Activated naive CD4-positive, alpha-beta T cell treated with anti-CD3 and anti-CD28 coated beads, Interleukin-2, amount 50 U/mL, for 72 hours (primary cell): ENCODE data around the gene UTRN. TPM values are rescaled to one million over a fixed set of nuclear protein-coding genes. Genes with fewer than 3 reads are reported as not detected.

Experiments used
- ATAC-seq, 2 donors: fragments of 150-1000 bp; cut with Tn5 transposase; 2 replicates each; pipeline ENCODE4 v1.10.0; 2021; ENCODE audit warnings: mild to moderate bottlenecking in 2 of 2, moderate library complexity in 2 of 2
- DNase-seq, 2 donors: peaks; one replicate each; pipeline ENCODE4 v3.0.0; 2021 to 2022; ENCODE audit warnings: low spot score in 2 of 2
- H3K27ac Mint-ChIP-seq, 2 donors: one replicate each; pipeline ENCODE4 v1.8.0; 2022; ENCODE audit warnings: mild to moderate bottlenecking in 2 of 2, mixed read lengths in 2 of 2
- H3K36me3 Mint-ChIP-seq, 2 donors: one replicate each; pipeline ENCODE4 v1.8.0; 2022; ENCODE audit warnings: mixed read lengths in 2 of 2
- H3K9me3 Mint-ChIP-seq, 2 donors: one replicate each; pipeline ENCODE4 v1.8.0; 2022; ENCODE audit warnings: mixed read lengths in 2 of 2
- total RNA-seq, 2 donors: library from RNA; stranded (reverse); gene quantifications; one replicate each; pipeline ENCODE4 v1.2.3, GENCODE V29; 2022

Gene UTRN
- total RNA-seq, 2 donors from 2014 or later = 56.9 to 63.4 TPM

DNA sequence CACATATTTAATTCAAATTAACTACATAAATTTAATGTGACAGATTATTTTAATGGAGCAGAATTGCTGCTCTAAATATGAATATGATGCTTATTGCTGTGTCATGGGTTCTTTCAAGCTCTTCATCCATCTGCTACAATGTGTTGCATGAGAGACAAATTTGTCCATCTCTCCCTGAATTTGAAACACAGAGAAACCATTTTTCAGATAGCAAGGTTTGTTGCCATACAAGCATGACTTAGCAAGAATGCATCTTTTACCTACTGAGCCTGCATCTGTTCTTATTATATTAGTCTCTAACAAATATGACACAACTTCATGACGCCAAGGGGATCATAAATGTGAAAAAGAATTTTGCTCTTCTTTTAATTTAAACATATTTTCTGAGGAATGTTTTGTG lies 8.0 kb upstream of the UTRN start:
- Mint-ChIP-seq H3K9me3 (no peaks in the 10 kb centered on the region), H3K27ac (no peak overlapping the region), H3K36me3 (no peaks in the 10 kb centered on the region)
- ATAC-seq (no peak), DNase-seq (no peak)

DNA sequence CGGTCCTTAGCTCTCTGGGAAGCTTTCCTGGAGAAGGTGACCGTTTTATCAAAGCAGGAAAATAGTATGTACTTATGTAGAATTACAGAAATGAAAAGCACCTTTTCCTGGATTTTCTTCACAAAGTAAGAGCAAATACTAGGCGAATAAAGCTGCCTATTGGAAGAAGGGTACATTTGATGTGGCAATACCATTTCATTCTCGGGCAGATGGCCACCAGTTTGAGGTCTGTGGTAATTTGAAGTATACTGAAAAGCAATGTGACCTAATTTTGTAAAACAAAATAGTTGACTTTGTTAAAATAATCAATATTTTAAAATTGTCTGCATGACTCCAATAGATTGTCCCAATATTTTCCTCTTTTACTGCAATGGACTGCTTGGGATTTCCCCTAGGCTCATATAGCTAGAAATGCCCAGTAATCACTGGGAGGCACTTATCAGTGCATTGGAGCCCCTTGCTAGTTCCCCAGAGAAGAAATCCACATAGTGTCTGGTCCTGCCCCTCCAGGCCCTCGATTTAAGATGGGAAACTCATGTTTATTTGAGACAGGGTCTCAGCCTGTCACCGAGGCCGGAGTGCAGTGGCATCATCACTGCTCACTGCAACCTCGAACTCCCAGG lies 7.4 kb upstream of the UTRN start:
- DNase-seq (no peak), ATAC-seq (no peak)
- H3K36me3 Mint-ChIP-seq = no peaks in the 10 kb centered on the region
- H3K27ac Mint-ChIP-seq = no peak overlapping the region
- H3K9me3 Mint-ChIP-seq = no peaks in the 10 kb centered on the region

DNA sequence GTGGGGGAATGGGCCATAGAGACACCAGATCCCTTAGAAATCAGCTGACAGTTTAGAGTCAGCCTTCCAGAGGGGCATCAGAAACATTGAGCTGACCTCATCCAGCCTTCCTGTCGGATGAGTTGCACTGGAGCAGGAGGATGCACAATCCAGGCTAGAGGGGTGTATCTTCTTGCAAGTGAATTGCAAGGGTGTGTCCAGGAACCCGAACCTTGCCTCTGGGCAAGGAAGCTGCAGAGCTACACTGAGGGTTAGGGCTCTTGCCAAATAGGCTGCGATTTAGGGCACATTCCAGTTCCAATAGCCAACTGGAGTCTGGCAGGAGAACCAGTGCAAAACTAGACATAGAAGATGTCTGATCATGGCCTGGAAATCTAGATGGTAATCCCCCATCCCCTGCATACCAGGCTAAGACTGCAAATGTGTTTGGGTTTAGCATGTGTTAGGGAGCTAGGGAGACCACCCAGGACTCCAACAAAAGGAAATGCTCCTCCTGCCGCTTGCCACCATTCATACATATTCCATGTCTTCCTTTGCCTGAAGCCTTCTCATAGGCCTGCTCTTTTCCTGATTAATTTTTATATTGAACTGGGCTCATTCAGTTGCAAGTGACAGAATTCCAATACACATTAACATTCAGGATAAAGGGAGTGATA lies 6.3 kb upstream of the UTRN start:
- H3K9me3 Mint-ChIP-seq = no peaks in the 10 kb centered on the region
- H3K36me3 Mint-ChIP-seq = no peaks in the 10 kb centered on the region
- DNase-seq = no peak
- ATAC-seq = no peak
- no peak overlapping the region for H3K27ac Mint-ChIP-seq

DNA sequence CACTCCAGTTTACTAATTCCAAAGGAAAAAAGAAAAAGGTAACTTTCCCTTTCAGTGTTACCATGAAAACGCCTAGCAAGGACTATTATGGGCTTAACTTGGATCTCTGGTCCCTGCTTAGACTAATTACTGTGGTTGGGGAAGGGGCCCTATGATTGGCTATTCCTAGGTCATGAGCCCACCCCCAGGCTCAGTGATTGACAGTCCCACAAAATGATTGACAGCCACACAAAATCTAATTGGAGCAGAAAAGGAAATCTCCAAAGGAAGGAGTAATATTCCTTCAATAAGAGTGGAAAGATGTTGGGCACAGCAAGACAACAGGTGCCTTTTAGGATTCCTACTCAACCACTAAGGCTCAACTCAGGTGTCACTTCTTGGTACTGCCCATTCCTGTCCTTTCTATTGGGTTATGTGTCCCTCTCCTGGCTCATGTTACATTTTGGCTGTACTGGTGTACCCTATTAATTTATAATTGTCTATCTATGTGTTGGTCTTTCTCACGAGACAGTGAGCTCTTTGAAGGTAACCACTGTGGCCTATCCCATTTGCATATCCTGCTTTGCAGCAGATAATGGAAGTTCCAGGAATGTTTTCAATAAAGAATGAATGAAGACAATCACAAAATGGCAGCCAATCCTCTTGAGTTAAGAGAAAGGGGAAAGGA lies 5.5 kb upstream of the UTRN start:
- no peak for ATAC-seq
- Mint-ChIP-seq H3K9me3 (no peaks in the 10 kb centered on the region), H3K36me3 (peaks cover 0 to 5% of the 10 kb centered on the region in 2 donors), H3K27ac (no peak overlapping the region)
- no peak for DNase-seq

DNA sequence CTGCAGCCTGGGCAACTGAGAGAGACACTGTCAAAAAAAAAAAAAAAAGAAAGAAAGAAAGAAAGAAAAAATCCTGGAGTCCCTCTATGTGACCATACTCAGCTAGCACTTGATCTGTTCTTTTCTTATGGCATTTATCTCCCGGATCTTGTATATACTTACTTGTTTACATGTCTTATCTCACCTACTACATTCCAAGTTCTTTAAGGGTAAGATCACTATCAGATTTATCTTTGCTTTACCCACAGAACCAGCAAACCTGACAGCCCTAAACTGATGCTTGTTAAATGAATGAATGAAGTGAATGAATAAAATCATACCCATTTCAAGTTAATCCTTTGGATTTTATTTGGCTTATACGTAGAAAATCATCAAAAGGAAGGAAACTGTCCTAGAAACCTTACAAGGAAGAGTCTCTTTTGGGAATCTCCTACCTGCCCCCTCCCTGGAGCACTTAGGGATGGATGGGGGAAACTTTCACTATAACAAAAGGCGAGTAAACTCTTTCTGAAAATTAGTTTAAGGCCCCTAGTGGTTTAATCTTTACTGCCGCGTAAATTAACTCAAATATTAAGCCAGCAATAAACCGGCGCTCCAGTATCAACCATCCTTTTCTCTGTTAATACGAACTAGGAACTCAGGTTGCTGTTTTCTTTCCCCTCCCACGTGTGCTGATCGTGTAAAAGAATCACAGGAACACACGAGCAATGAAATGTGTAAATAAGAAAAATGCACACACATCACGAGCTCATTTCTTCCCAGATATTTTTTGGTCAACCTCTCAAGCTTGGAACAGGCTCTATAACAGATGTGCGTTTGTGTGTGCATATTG lies 1.3 kb upstream of the UTRN start:
- Mint-ChIP-seq H3K36me3 (peaks cover 8 to 15% of the 10 kb centered on the region in 2 donors), H3K27ac (peak overlapping the region; percentile 82 to 83), H3K9me3 (no peaks in the 10 kb centered on the region)
- ATAC-seq (no peak), DNase-seq (no peak)

DNA sequence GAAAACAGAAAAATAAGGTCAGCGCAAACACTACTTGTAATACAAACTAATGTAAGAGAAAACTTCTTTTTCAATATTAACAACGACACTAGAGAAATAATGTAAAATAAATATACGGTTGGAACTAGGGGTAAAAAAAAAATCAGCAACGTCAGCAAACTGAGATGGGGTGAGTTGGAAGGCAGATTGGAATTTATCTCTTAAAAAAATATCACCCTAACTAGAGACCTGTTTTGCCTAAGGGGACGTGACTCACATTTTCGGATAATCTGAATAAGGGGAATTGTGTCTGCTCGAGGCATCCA lies 705 bp upstream of the UTRN start:
- DNase-seq (no peak), ATAC-seq (no peak)
- Mint-ChIP-seq H3K27ac (peak overlapping the region; percentile 82 to 83), H3K9me3 (no peaks in the 10 kb centered on the region), H3K36me3 (peaks cover 8 to 15% of the 10 kb centered on the region in 2 donors)

DNA sequence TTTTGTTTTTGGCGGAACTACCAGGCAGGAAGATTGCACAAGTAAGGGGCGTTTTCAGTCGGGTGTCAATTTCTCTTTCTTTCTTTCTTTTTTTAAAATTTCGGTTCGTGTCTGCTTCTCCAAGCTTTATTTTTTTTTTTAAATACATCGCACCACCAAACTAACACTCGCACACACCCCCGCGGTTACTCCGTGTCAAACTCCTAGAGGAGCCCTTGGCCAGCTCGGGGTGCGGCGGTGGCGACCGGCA lies 338 bp downstream of the UTRN start:
- DNase-seq (no peak), ATAC-seq (peak; percentile 28 to 46)
- Mint-ChIP-seq H3K9me3 (peaks cover 0 to 4% of the 10 kb centered on the region in 2 donors), H3K36me3 (peaks cover 8 to 15% of the 10 kb centered on the region in 2 donors), H3K27ac (peak overlapping the region; percentile 82 to 86)

DNA sequence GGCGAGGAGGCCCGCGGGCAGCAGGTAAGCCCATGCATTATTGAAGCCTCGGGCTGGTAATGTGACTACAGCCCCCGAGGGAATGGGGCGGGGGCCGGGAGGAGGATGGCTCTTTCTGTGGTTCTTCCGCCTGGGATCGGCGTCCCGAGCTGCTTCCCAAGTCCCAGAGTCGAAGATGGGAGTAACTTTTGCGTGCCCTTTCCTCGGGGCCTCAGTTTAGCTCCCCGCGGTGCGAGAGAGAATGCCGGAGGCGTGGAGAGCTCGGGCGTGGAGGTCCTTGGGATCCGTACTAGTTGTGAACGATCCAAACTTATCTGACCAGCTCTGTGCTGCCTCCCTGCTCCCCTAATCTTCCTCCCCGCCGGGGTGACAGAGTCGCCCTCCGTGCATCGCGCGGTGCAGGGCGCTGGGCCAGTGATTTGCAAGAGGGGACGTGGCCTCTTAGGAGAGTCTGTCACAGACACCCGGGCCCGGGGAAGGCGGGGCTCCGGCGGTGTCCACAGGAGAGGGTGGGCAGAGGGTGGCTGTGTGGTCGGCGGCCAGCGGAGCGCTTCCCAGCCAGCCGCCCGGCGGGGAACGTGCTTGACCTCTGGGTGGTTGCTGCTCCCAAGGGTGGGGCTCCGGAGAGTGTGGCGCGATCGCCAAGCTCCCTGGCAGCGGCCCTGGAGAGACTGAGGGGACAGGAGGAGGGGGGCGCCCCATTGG lies 815 bp downstream of the UTRN start:
- Mint-ChIP-seq H3K9me3 (peaks cover 0 to 4% of the 10 kb centered on the region in 2 donors), H3K36me3 (peaks cover 8 to 15% of the 10 kb centered on the region in 2 donors), H3K27ac (peak overlapping the region; percentile 82 to 86)
- peak; percentile 56 to 67 for ATAC-seq
- DNase-seq = peak; percentile 37 to 71

DNA sequence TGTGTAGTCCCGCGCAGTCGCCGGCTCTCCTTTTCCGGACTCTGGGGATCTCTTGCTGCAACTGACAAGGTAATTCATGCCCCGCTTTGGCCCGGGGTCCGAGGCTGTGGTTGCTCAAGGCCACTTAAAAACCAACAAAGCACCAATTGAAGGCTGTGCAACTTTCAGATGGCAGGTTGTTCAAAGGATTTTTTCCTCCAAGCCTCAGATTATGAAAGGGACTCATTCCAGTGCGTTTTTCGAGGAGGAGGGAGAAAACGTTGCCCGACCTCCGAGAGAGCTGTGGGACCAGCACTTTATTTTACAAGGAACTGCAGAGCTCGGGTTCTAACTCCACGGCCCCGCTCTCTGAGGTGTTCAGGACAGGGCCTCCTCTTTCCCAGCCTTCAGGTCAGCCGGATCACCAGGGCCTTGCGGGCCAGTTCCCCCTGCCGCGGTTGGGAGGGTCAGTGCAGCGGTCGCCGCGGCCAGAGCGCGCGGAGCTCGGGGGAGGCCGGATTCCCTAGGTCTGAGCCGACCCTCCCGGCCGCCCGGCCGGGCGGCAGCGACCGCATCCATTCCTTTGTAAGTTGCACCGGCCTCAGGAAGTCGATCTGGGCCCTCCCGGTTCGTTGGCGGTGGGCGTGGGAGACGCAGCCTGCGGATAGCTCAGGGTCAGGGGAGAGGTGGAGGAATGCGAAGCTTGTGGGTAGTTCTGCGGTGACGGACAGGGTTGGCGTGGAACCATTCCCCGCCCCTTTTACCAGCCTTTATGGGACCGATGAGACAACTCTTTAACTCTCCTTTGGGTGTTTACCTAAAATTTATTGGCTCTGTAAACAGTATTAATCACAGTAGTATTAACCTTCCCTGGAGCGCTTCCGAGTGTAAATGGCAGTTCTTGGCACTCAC lies 1.6 kb downstream of the UTRN start:
- ATAC-seq (no peak), DNase-seq (no peak)
- Mint-ChIP-seq H3K36me3 (peaks cover 8 to 15% of the 10 kb centered on the region in 2 donors), H3K27ac (peak overlapping the region in 1 of 2 donors; percentile 82), H3K9me3 (peaks cover 0 to 4% of the 10 kb centered on the region in 2 donors)

DNA sequence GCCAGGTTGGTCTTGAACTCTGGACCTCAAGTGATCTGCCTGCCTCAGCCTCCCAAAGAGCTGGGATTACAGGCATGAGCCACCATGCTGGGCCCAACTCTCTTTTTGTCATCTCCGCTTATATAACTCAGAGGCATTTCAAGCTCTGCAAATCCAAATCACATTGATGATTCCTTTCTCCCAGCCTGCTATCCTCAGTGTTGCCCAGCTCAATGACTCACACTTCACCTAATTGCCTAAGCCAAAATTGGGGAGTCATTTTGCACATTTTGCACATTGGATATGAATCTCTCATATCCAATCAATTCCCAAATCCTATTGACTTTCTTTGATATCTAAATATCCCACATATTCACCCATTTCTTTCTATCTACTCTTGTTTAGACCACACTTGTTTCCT lies 3.9 kb downstream of the UTRN start:
- H3K36me3 Mint-ChIP-seq = peaks cover 8 to 15% of the 10 kb centered on the region in 2 donors
- no peak overlapping the region for H3K27ac Mint-ChIP-seq
- peaks cover 0 to 4% of the 10 kb centered on the region in 2 donors for H3K9me3 Mint-ChIP-seq
- ATAC-seq (no peak), DNase-seq (no peak)

DNA sequence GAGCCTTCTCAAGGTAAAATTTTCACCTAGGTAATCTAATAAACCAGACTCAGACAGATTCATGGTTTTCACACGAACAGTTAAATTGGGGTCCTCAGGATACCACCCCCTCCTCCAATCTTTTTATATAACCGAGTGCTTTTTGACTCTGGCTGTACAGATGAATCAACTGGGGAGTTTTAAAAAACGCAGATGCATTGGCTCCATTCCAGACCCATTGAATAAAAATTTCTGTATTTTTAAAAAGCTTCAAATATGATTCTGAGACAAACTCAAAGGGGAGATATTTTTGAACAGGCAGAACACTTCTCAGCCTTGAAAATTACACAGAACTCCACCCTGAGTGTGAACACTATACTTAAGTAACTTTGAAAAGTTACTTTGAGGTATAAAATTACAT lies 7.2 kb downstream of the UTRN start:
- peaks cover 0 to 7% of the 10 kb centered on the region in 2 donors for H3K36me3 Mint-ChIP-seq
- H3K9me3 Mint-ChIP-seq = peaks cover 0 to 18% of the 10 kb centered on the region in 2 donors
- no peak for DNase-seq
- no peak overlapping the region for H3K27ac Mint-ChIP-seq
- no peak for ATAC-seq

DNA sequence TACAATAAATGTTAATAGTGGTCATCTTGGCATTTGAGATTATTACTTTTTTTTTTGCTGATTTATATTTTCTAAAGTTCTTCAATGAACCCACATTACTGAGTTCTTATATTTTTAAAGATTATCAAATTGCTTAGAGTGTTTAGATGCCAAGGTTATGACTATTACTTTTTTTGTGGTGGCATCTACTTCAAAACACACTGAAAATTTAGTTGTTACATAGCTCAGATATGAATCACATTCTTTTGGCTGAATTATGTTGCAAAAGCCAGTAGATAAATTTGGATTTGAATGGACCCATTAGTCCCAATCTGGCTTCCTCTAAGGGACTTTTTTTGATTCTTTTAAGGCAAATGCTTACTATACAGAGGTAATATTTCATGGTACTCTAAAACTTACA lies 8.9 kb downstream of the UTRN start:
- DNase-seq = no peak
- Mint-ChIP-seq H3K9me3 (peaks cover 0 to 18% of the 10 kb centered on the region in 2 donors), H3K27ac (no peak overlapping the region), H3K36me3 (peaks cover 0 to 12% of the 10 kb centered on the region in 2 donors)
- no peak for ATAC-seq

DNA sequence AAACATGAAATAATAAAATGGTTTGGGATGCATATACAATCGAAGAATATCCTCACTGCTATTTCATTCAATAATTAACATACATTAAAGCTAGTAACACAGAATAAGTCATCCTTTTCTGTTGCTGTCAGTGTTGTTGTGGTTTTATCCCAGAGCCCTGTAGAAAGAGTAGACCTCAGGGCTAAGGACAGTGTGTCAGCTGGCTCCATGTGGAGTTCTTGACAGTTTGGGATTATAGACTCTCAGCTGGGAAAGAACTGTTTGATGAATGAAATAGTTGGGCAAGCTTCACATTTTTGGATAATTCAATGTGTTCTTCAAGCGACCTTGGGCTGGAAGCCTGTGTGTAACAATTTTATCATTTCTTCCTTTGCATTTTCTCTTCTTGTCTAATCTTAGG lies 10.1 kb downstream of the UTRN start:
- peaks cover 0 to 16% of the 10 kb centered on the region in 2 donors for H3K9me3 Mint-ChIP-seq
- H3K27ac Mint-ChIP-seq = no peak overlapping the region
- no peak for ATAC-seq
- peaks cover 0 to 12% of the 10 kb centered on the region in 2 donors for H3K36me3 Mint-ChIP-seq
- no peak for DNase-seq

DNA sequence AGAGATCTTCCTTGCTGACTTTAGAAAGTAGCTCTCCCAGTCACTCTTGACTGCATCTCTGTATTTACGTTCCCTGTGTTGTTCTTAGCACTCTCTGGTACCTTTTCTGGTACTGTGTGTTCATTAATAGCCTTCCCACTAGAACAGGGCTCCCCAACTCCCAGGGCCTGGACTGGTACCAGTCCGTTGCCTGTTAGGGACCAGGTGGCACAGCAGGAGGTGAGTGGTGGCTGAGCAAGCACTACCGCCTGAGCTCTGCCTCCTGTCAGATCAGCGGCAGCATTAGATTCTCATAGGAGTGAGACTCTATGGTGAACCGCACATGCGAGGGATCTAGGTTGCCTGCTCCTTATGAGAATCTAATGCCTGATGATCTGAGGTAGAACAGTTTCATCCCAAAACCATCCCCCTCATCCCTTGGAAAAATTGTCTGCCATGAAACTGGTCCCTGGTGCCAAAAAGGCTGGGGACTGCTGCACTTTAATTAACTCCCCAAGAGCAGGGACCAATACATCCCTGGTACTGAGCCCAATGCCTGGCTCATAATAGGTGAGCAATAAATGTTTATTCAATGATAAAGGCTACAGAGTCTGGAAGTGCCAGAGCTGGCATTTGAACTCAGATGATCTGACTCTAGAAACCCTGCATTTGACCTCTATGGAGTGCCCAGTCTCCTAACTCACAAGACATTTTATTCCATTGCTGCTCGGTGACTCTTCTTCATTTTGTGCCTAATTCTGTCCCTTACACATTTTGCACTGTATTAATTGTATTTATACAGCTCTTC lies 11.0 kb downstream of the UTRN start:
- ATAC-seq = no peak
- Mint-ChIP-seq H3K27ac (no peak overlapping the region), H3K36me3 (peaks cover 0 to 12% of the 10 kb centered on the region in 2 donors), H3K9me3 (peaks cover 0 to 14% of the 10 kb centered on the region in 2 donors)
- DNase-seq = no peak

DNA sequence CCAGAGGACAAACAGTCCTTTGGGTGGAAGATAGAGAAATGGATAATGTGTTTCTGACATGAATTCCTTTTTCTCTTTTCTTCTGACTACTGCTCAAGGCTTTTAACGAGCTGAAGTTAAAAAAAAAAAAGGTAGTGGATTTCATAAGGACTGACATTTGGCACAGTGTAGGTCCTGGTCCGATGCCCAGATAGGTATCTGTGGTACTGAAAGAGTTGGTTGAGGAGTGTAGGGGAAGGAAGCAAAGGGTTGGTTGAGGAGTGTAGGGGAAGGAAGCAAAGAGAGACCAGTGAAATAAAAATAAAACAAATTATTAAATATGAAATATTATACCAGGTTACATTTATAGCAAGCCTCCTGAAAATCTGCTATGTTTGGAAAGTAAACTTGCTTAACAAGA lies 11.8 kb downstream of the UTRN start:
- peaks cover 0 to 12% of the 10 kb centered on the region in 2 donors for H3K36me3 Mint-ChIP-seq
- H3K9me3 Mint-ChIP-seq = peaks cover 0 to 14% of the 10 kb centered on the region in 2 donors
- no peak overlapping the region for H3K27ac Mint-ChIP-seq
- ATAC-seq (no peak), DNase-seq (no peak)
